ENCODE data around the gene RINL. TPM values are rescaled to one million over a fixed set of nuclear protein-coding genes. Genes with fewer than 3 reads are reported as not detected.
"Not testable (repeated sequence)": the region's sequence is repeated elsewhere in the genome, so short reads cannot be mapped to it uniquely, and the experiment has no call there.

The RINL gene
- total RNA-seq, 2 experiments from 2014 or later: 84.0 to 85.5 TPM

DNA sequence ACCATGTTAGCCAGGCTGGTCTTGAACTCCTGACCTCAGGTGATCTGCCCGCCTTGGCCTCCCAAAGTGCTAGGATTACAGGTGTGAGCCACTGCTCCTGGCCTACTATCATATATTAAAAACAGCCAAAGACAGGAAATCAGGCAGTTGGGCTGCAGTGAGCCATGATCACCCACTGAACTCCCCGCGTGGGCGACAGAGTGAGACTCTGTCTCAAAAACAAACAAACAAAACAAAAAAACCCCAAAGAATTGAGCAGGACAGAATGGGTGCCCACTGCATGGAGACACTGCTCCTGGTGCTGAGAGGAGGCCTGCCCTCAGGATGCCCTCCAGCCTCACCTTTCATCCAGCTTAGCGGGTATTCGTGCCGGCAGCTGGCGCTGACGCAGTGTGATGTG lies 5.2 kb upstream of the RINL start:
- POLR2A ChIA-PET: no interaction called here
- CTCF ChIA-PET: no interaction called here

DNA sequence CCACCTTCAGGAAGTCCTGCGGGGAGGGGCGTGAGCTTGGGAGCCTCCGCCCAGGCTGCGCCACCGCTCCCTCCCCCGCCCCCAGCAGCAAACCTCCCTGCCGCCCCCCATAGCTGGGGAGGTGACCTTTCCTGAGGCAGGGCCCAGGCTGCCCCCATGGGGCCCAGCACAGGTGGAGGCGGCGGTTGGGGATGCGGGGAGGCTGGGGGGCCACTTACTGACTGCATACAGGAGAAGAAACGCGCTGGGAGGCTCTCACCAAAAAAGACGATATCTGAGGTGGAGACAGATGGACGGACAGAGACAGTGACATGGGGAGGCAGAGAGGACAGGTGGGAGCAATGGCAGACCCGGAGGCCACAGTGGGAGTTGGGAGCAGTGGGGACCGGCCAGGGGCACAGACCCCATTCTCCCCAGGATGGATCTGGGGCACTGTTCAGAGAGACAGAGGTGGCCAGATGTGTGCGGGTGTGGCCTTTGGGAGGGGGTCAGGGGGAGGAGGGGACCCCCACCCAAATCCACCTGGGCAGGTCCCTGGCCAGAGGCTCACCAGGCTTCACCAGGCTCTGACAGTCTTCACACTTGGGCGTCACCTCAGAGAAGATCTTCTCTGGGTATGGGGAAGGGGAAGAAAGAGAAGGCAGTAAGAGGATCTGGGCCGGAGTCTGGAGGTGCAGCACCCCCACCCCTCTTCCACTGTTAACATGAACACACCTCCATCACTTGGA lies 3.0 kb upstream of the RINL start:
- ChIA-PET POLR2A (no interaction called here), CTCF (no interaction called here)

- ChIA-PET CTCF (interaction anchor here (1.3 kb wide), 1 partner anchor 81 kb away, joined by 3 read pairs; no protein-coding TSS in a partner anchor), POLR2A (interaction anchor here (0.6 kb wide), 1 partner anchor 50 kb away, joined by 3 read pairs; no protein-coding TSS in a partner anchor)
These were observed 2.2 kb upstream of the RINL start for GRCh38 chr19:38880076-38880881.

DNA sequence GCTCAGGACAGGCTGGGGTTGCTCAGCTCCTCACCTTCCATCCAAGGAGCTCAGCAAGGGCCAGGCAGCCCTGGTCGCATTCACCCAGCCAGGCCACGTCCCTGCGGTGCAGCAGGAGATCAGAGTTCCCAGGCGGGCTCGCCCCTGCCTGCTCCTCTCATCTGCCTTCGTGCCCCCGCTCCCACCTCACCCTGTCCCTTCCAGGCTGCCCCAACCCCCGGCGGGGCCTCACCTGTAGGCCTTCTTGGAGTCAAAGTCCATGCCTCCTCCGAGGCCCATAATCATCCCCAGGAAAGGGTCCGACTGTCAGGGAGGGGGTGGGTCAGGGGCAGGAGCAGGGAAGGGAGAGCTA lies 1.3 kb upstream of the RINL start:
- ChIA-PET CTCF (interaction anchor here (1.0 to 1.5 kb wide), 3 partner anchors 10 to 82 kb away, joined by 3 to 7 read pairs (median 3); no protein-coding TSS in a partner anchor), POLR2A (interaction anchor here (0.6 to 2.2 kb wide), 2 partner anchors 10 to 50 kb away, joined by 3 to 7 read pairs; no protein-coding TSS in a partner anchor)

DNA sequence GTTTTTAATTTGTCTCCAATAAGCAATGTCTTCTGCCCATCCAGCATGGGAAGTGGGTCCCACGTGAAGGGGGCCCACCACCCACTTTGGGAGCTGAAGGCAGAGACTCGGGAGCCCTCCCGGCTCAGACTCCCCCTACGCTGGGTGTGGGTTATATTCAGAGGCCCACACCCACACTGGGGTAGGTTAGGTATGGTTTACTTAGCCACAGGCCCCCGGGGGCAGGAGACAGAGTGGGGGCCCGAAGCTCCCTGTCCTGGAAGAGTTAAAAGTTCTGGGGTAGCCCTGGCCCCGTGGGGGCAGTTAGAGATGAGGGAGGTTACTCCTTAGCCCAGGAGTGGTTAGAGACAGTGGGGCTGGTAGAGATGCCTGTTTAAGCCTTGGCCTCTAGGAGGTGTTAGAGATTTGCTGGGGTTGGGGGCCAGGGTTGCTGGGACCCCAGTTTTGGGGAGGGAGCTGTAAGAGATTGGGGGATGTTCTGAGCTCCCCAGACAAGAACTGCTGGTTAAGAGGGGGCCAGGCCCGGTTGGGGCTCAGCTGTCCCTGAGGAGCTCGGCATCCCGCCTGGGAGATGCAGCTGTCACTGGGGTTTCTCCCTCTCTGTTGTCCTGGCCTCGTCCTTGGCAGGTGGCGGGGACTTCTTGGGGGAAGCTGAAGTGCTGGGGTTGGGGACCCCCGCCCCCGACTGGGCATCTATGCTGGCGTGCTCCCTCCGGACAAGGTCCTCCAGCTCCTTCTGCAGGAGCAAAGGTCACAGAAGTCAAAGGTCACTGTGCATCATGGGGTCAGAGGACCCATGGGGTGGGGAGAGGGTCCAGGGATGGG lies 712 bp upstream of the RINL start:
- ChIA-PET CTCF (interaction anchor here (0.6 to 2.1 kb wide), 6 partner anchors 9 to 245 kb away, joined by 3 to 17 read pairs (median 6); no protein-coding TSS in a partner anchor), POLR2A (interaction anchor here (1.0 to 2.2 kb wide), 3 partner anchors 9 to 30 kb away, joined by 4 to 7 read pairs (median 7); no protein-coding TSS in a partner anchor)

DNA sequence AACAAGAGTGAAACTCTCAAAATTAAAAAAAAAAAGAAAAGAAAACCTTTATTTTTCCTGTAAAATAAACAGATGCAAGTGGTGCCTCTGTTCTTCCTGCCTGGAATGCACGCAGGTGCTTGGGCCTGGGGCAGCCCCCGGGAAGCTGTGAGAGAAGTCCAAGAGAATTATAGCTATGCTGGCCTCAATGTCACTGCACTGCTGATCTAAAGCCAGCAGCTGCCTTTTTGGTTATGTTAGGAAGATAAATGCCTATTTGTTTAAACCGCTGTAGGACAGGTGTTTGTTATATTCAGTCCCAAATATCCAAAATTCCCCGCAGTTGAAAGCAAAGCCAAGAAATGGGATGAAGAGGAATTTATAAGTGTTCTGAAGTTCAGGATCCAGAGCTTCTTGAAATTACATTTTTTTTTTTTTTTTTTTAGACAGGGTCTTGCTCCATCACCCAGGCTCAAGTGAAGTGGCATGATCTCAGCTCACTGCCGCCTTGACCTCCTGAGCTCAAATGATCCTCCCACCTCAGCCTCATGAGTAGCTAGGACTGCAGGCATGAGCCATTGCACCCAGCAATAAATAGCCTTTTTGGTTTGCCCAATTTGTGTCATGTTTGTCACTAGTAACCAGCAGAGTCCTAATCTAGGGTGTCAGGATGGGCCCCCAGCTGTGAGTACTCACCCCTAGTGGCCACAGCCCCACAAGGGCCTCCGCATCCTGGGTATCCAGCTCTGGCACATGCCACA lies 2.2 kb downstream of the RINL start:
- ChIA-PET CTCF (interaction anchor here (0.7 to 1.5 kb wide), 5 partner anchors 12 to 473 kb away, joined by 3 to 5 read pairs (median 4); partner anchors contain the start of gene FAM98C), POLR2A (interaction anchor here (0.7 kb wide), 1 partner anchor 126 kb away, joined by 11 read pairs; no protein-coding TSS in a partner anchor)

DNA sequence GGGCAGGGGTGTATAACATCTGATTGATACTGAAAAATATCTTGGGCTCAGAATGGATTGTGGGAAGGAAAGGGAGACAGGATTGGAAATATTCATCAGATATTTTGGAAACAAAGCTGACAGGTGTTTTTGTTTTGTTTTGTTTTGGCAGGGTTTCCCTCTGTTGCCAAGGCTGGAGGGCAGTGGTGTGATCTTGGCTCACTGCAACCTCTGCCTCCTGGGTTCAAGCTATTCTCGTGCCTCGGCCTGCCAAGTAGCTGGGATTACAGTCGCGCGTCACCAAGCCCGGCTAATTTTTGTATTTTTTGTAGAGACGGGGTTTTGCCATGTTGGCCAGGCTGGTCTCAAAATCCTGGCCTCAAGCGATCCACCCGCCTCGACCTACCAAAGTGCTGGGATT lies 4.7 kb downstream of the RINL start:
- CTCF ChIA-PET: not testable (repeated sequence)

GRCh38 chr19:38870612-38871011 lies 7.5 kb downstream of the RINL start:
- ChIA-PET POLR2A (interaction anchor here (1.9 to 2.7 kb wide), 2 partner anchors 8 to 21 kb away, joined by 7 to 12 read pairs; partner anchors contain the start of genes HNRNPL and RINL), CTCF (interaction anchor here (0.9 to 2.8 kb wide), 7 partner anchors 8 to 355 kb away, joined by 3 to 14 read pairs (median 6); partner anchors contain the start of gene RINL)

More for the DNA sequence above, 4.7 kb downstream of the RINL start:
- POLR2A ChIA-PET: not testable (repeated sequence)

GRCh38 chr19:38869836-38870607 lies 8.1 kb downstream of the RINL start:
- ChIA-PET CTCF (interaction anchor here (0.7 to 2.8 kb wide), 10 partner anchors 9 to 137 kb away, joined by 3 to 14 read pairs (median 4); partner anchors contain the start of gene RINL), POLR2A (interaction anchor here (1.3 to 2.7 kb wide), 3 partner anchors 8 to 21 kb away, joined by 7 to 16 read pairs (median 12); partner anchors contain the start of genes HNRNPL and RINL)

DNA sequence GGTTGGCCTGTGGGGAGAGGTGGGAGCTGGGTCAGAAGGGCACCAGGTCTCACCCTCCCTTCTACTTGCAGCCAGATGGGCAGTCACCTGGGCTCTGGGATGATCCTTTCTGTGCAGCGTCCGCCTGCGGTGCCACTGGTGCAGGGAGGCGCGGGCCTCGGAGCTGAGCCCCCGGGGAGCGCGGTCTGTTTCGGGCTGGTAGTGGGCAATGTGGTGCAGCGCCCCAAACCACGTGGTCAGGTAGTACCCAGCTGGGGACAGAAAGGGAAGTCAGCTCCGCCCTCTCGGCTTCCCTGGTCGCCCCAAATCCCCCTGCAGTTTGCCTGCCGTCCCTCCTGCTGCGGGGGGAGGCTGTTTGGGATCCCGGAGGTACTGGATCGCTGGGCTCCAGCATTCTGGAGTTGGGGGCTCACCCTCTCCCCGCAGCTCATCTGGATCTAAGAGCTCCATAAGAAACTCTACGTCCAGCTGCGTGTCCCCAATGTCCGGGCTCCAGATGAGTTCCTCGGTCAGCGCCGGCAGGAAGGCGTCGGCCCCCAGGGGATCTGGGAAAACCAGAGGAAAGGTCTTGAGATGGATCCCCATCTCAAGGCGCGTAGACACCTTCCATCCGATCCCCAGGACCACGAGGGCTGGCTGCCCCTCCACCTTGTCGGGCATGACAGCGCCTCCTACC lies 8.8 kb downstream of the RINL start:
- ChIA-PET CTCF (interaction anchor here (0.7 to 2.8 kb wide), 9 partner anchors 8 to 136 kb away, joined by 3 to 14 read pairs (median 4); partner anchors contain the start of gene RINL), POLR2A (interaction anchor here (0.8 to 2.7 kb wide), 5 partner anchors 9 to 222 kb away, joined by 3 to 16 read pairs (median 7); partner anchors contain the start of genes ACTN4, HNRNPL and RINL)

DNA sequence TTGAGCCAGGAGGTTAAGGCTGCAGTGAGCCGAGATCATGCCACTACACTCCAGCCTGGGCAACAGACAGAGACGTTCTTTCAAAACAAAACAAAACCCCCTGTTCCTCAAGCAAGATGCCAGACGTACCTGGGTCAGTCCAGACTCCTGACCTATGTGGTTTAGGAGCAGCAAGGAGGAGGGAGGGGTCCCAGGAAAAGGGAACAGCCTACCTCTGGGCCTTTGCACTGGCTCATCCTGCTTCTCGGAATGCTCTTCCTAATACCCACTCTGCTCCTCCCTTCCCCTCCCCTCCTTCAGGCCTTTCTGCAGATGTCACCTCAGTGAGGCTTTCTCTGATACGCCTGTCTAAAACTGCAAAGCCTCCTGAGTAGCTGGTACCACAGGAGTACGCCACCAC lies 9.5 kb downstream of the RINL start:
- CTCF ChIA-PET: interaction anchor here (0.7 to 2.8 kb wide), 7 partner anchors 8 to 64 kb away, joined by 3 to 14 read pairs (median 5); partner anchors contain the start of gene RINL
- POLR2A ChIA-PET: interaction anchor here (0.8 to 2.7 kb wide), 5 partner anchors 10 to 221 kb away, joined by 3 to 16 read pairs (median 7); partner anchors contain the start of genes ACTN4, HNRNPL and RINL

DNA sequence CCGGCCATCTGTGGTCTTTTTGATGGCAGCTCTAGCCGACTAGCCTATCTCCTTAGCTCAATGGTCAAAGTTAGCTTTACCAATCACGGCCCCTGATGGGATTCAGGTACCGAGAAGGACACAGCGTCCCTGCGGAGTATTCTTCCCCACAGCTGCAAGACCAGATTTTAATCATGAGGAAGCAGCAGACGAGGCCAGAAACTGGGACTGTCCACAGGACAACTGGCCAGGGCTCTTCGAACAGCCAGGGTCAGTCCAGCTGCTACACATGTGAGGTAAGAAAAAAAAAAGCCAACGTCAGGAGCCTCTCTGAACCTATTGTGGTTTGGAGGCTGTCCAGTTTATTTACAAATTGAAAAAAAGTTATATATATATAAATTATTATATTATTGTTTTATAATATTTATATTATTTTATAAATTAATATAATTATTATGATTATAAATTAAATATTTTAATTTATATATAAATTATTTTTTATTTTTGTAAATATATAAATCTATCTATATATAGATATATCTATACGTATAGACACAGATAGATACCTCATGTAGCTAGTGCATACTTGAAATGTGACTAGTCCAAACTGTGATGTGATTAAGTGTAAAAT lies 10.8 kb downstream of the RINL start:
- POLR2A ChIA-PET: interaction anchor here (1.1 kb wide), 1 partner anchor 15 kb away, joined by 5 read pairs; no protein-coding TSS in a partner anchor
- CTCF ChIA-PET: interaction anchor here (1.0 to 2.3 kb wide), 3 partner anchors 10 to 36 kb away, joined by 3 to 9 read pairs (median 8); partner anchors contain the start of genes ECH1 and RINL

- ChIA-PET CTCF (interaction anchor here (0.8 kb wide), 1 partner anchor 17 kb away, joined by 3 read pairs; no protein-coding TSS in a partner anchor), POLR2A (interaction anchor here (1.1 kb wide), 1 partner anchor 12 kb away, joined by 4 read pairs; no protein-coding TSS in a partner anchor)
These were observed 15.6 kb downstream of the RINL start for GRCh38 chr19:38862321-38863059.

DNA sequence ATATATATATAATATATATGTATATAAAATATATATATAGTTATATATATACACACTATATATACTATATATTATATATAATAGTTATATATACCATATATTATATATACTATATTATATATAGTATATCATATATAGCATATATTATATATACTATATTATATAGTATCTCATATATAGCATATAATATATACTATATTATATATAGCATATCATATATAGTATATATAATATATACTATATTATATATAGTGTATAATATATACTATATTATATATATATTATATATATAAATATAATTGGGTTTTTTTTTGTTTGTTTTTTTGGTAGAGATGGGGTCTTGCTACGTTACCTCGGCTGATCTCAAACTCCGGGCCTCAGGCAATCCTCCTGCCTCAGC lies 16.7 kb downstream of the RINL start:
- POLR2A ChIA-PET: no interaction called here
- CTCF ChIA-PET: interaction anchor here (1.1 to 1.2 kb wide), 3 partner anchors 8 to 458 kb away, joined by 3 to 4 read pairs (median 4); partner anchors contain the start of gene FAM98C

- CTCF ChIA-PET, POLR2A ChIA-PET: not testable (repeated sequence)
These were observed 18.4 kb downstream of the RINL start for GRCh38 chr19:38859631-38860204.
